ENCODE results near the gene GPR176. TPM values are rescaled to one million over a fixed set of nuclear protein-coding genes. Genes with fewer than 3 reads are reported as not detected.
A peak's percentile ranks its signal among the peaks of the same experiment; 100 is the strongest.

The GPR176 gene
- total RNA-seq, 2 experiments from 2014 or later = 0.12 TPM; not detected in 1

DNA sequence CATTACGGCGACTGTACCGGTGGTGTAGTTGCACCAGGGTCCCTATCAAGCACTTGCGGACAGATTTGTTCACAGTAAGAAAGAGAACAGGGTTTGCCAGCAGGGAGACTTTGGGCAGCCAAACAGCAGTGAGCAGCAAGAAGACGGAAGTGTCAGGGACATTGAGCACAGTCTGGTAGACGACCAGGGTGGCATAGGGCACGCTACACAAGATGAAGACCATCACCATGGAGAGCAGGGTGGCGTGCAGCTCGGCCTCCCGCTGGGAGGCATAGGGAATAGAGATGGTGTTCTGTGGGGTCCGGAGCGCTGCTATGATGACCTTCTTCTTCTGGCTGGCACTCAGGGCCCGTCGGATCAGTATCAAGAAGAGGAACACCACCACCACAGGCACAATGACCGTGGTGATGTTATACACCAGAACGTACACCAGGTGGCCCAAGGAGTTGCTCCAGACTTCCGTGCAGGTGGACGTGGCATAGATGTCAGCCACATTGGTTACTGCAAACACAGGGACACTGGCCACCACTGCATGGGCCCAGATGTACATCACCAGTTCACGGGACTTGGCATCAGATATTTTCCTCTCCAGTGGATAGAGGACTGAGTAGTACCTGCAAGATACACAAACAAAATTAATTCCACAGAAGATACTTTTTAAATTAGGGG, 118.3 kb downstream of the GPR176 start:
- Mint-ChIP-seq H3K27me3 (peaks cover 23% of the 10 kb centered on the region), H3K9me3 (no peaks in the 10 kb centered on the region), H3K27ac (no peak overlapping the region)

DNA sequence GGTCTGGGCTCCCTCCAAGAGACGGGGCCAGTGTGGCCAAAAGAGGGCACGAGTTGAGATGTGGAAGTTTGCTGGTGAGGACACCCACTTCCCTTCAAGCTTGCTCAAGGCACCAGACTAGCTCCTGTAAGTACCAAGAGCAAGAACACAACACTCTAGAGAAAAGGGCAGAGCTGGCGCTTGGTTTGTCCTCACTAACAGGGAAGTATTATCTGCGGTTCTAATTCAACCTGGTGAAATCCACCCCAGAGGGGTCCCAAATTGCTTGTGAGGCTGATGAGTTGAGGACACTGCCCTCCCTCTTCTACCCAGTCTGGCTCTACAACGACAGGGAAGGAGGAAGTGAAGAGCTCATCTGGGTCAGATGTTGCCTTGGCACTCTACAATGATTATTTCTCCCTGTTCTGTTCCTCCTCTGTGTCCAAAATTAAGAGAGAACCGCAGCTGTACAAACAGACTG, 120.5 kb downstream of the GPR176 start:
- Mint-ChIP-seq H3K9me3 (no peaks in the 10 kb centered on the region), H3K27me3 (peaks cover 33% of the 10 kb centered on the region), H3K27ac (no peak overlapping the region), H3K4me3 (no peak overlapping the region), H3K36me3 (no peaks in the 10 kb centered on the region), H3K4me1 (no peaks in the 10 kb centered on the region)
- DNase-seq = no peak

More for the DNA sequence above, 118.3 kb downstream of the GPR176 start:
- peak; percentile 9 for DNase-seq
- H3K36me3 Mint-ChIP-seq = no peaks in the 10 kb centered on the region
- no peaks in the 10 kb centered on the region for H3K4me1 Mint-ChIP-seq
- H3K4me3 Mint-ChIP-seq = no peak overlapping the region

DNA sequence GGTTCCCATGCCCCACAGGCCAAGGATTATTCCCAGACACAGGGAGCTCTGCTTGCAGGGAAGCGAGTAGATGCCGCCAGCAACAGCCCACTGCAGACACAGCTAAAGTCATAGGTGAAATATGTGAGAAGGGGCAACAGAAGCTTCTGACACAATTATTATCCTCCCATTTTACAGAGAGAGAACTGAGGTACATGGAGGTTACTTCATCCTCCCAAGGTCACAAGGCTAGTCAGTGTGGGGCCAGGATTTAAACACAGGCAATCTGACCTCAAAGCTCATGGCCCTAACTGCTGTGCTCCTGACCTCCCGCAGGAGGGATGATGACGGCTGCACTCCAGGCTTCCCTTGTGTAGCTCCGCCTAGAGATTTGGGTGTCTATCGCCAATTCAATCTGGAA, 121.7 kb downstream of the GPR176 start:
- no peaks in the 10 kb centered on the region for H3K4me1 Mint-ChIP-seq
- H3K9me3 Mint-ChIP-seq = no peaks in the 10 kb centered on the region
- H3K27me3 Mint-ChIP-seq = peaks cover 37% of the 10 kb centered on the region

DNA sequence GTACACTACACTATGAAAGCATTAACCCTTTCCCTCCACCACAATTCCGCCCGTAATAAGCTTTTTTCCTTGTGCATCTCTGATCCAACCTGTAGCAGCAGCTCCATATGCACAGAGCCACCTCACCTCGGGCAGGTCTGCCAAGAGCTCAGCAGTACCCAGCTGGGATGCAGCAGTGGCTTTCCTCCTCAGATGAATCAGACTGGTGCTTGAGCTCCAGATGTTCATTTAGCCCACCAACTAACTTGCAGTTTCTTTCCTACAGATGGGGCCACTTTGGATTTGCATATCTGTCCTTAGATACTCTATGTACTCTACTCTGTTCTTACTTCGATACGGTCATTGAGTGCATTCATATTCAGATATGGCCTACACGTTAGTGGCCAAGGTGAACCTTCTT, 122.7 kb downstream of the GPR176 start:
- H3K27me3 Mint-ChIP-seq = peaks cover 44% of the 10 kb centered on the region

More for the DNA sequence above, 121.7 kb downstream of the GPR176 start:
- no peak overlapping the region for H3K4me3 Mint-ChIP-seq
- no peak for DNase-seq
- H3K27ac Mint-ChIP-seq = no peak overlapping the region
- no peaks in the 10 kb centered on the region for H3K36me3 Mint-ChIP-seq

DNA sequence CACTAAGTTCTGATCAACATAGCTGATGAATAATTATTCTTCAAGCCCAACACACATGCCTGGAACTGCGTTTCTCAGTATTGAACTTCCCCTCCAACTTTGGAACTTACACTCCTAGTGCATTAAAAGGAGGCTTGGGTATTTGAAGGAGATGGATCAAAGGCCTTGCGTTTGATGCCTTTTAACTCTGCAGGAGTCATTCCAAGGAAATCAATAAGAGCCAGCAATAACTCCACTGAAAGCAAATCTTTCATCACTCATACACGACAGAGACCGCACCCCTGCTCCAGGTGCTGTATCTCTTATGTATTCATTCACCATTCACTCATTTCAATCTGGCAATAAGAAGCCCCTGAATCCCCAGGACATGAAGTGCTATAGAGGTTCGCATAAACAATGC, 123.5 kb downstream of the GPR176 start:
- H3K27me3 Mint-ChIP-seq = peaks cover 38% of the 10 kb centered on the region
- H3K4me1 Mint-ChIP-seq = no peaks in the 10 kb centered on the region
- H3K9me3 Mint-ChIP-seq = no peaks in the 10 kb centered on the region
- H3K27ac Mint-ChIP-seq = no peak overlapping the region
- no peak for DNase-seq
- no peak overlapping the region for H3K4me3 Mint-ChIP-seq
- no peaks in the 10 kb centered on the region for H3K36me3 Mint-ChIP-seq

More for the DNA sequence above, 122.7 kb downstream of the GPR176 start:
- DNase-seq = no peak
- Mint-ChIP-seq H3K36me3 (no peaks in the 10 kb centered on the region), H3K4me3 (no peak overlapping the region), H3K9me3 (no peaks in the 10 kb centered on the region), H3K4me1 (no peaks in the 10 kb centered on the region), H3K27ac (no peak overlapping the region)

DNA sequence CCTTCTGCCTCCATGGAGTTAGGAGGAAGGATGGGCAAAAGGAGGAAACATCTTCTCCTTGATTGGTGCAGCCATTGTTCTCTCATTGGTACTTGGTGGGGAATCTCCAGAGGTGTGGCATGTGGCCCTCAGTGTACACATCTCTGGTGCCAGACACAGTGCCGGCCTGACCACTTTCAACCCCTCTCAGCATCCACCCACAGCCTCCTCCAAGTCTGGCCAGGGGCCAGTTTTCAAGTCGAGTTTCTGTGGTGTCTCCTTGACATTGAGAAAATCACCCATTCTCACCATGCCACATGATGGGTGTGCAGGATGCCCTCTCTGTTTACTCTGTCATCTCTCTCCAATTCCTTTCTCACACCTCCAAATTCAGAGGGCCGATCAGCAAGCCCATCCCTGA, 124.6 kb downstream of the GPR176 start:
- no peaks in the 10 kb centered on the region for H3K36me3 Mint-ChIP-seq
- no peaks in the 10 kb centered on the region for H3K4me1 Mint-ChIP-seq
- H3K27me3 Mint-ChIP-seq = peaks cover 32% of the 10 kb centered on the region
- no peak overlapping the region for H3K27ac Mint-ChIP-seq
- no peak overlapping the region for H3K4me3 Mint-ChIP-seq
- H3K9me3 Mint-ChIP-seq = no peaks in the 10 kb centered on the region
- no peak for DNase-seq

DNA sequence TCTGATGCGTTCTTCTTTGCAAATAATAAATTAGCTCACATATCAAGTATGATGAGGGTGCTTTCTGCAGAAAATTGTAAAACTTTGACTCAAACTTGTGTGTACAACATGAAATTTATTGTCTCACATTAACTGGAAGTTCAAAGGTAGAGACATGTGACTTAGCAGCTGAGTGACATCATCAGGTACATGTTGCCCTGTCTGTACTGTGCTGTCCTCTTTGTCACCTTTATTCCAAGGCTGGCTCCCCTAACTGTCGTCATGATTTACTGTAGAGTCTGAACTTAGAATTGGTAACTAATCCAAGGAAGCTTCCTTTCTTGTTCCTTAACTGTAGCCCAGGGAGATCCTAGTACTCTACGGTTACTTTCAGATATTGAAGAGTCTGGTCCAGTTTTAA, 125.1 kb downstream of the GPR176 start:
- H3K27ac Mint-ChIP-seq = no peak overlapping the region
- DNase-seq = no peak
- no peaks in the 10 kb centered on the region for H3K36me3 Mint-ChIP-seq
- H3K4me3 Mint-ChIP-seq = no peak overlapping the region
- H3K9me3 Mint-ChIP-seq = no peaks in the 10 kb centered on the region
- H3K4me1 Mint-ChIP-seq = no peaks in the 10 kb centered on the region
- peaks cover 28% of the 10 kb centered on the region for H3K27me3 Mint-ChIP-seq

DNA sequence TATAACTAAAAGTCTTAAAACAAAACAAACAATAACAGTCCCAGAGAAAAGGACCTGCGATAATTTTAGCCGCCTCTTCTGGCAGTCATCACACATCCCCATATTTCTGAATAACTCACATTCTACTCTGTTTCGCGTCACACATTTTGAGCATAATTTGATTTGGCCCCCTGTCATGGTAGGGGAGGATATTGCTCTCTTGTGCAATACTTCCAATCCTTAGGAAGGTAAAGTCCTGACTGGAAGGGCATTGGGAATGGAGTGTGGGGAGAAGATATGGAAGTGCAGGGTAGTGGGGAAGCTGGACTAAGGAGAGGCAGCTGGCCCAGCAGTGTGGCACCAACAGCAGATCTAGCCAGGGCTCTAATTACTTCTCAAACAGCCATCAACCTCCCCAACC, 126.1 kb downstream of the GPR176 start:
- H3K36me3 Mint-ChIP-seq = no peaks in the 10 kb centered on the region
- H3K27ac Mint-ChIP-seq = no peak overlapping the region
- peaks cover 21% of the 10 kb centered on the region for H3K27me3 Mint-ChIP-seq
- H3K4me1 Mint-ChIP-seq = no peaks in the 10 kb centered on the region
- H3K4me3 Mint-ChIP-seq = no peak overlapping the region
- no peaks in the 10 kb centered on the region for H3K9me3 Mint-ChIP-seq
- no peak for DNase-seq

DNA sequence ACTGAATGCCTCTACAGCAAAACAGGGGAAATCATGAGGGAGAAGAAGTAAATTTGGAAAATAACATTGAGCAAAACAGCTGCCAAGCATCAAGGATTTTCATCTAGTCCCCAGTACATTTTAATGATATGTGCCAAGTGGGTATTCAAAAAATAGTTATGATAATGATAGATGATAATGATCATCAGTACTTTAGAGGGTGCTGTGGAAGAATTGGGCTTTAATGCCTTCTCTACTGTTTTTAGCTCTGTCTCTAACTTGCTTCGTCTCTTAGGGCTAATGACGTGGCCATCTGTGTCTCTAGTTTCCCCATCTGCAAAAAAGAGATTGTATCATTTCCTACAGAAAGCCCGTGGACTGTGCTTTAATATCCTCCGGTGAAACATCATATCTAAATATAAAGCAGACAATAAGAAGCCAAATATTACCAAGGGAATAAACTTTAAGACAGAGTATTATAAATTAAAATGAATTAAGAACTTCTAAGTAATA, 127.2 kb downstream of the GPR176 start:
- H3K4me3 Mint-ChIP-seq = no peak overlapping the region
- no peaks in the 10 kb centered on the region for H3K36me3 Mint-ChIP-seq
- H3K4me1 Mint-ChIP-seq = peaks cover 8% of the 10 kb centered on the region
- H3K9me3 Mint-ChIP-seq = no peaks in the 10 kb centered on the region
- no peak for DNase-seq
- no peak overlapping the region for H3K27ac Mint-ChIP-seq
- H3K27me3 Mint-ChIP-seq = peaks cover 21% of the 10 kb centered on the region

DNA sequence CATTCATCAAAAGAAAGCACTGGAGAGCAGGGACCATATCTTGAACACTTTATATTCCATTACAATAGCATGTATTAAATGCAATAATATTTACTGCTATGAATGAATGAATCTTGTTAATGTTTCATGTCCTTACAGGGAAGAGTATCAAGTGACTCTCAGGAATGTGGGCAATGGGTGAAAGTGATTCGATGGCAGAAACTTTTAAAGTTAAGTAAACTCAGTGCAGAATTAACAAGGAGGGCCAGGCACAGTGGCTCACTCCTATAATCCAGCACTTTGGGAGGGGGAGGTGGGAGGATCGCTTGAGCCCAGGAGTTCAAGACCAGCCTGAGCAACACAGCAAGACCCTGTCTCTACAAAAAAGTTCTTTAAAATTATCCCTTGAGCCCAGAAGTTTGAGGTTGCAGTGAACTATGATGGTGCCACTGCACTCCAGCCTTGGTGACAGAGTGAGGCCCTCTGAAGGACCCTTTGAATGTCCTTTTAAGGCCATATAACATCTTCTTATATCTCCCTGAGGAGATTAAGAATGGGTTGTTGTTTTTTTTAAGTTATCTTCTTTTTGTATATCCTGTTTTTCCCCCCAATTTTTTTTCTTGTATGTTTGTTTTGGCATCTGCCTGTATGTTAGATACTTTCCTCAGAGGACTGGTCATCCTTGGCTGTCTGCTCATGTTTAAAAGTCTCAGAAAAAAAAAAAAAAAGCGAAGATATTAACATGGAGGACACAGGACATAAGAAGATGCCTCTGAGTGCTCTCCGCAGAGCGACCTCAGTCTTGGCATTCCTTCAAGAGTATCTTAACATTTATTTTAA, 127.8 kb downstream of the GPR176 start:
- peaks cover 21% of the 10 kb centered on the region for H3K27me3 Mint-ChIP-seq
- H3K27ac Mint-ChIP-seq = no peak overlapping the region
- H3K4me1 Mint-ChIP-seq = peaks cover 14% of the 10 kb centered on the region
- H3K36me3 Mint-ChIP-seq = no peaks in the 10 kb centered on the region
- DNase-seq = no peak
- H3K9me3 Mint-ChIP-seq = no peaks in the 10 kb centered on the region
- H3K4me3 Mint-ChIP-seq = no peak overlapping the region

DNA sequence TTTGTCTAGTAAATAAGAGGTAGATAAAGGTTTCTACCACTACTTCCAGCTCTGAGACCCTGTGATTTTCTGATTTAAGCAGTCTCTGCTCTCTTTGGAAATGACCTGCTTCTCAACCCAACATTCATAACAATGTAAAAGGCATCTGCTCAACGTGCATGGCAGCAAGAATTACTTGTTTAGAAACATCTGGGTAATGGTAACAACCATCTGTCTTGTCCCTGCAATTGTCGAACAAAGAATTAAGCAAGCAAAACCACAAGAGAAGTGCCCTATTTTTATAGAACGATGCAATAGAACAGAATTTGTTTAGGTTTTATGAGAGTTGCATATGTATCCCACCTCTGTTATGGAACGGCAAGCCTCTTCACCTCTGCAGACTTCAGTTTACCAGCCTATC, 130.3 kb downstream of the GPR176 start:
- no peak for DNase-seq
- Mint-ChIP-seq H3K36me3 (no peaks in the 10 kb centered on the region), H3K27ac (no peak overlapping the region), H3K4me3 (no peak overlapping the region), H3K4me1 (peaks cover 32% of the 10 kb centered on the region), H3K9me3 (no peaks in the 10 kb centered on the region), H3K27me3 (peaks cover 12% of the 10 kb centered on the region)

DNA sequence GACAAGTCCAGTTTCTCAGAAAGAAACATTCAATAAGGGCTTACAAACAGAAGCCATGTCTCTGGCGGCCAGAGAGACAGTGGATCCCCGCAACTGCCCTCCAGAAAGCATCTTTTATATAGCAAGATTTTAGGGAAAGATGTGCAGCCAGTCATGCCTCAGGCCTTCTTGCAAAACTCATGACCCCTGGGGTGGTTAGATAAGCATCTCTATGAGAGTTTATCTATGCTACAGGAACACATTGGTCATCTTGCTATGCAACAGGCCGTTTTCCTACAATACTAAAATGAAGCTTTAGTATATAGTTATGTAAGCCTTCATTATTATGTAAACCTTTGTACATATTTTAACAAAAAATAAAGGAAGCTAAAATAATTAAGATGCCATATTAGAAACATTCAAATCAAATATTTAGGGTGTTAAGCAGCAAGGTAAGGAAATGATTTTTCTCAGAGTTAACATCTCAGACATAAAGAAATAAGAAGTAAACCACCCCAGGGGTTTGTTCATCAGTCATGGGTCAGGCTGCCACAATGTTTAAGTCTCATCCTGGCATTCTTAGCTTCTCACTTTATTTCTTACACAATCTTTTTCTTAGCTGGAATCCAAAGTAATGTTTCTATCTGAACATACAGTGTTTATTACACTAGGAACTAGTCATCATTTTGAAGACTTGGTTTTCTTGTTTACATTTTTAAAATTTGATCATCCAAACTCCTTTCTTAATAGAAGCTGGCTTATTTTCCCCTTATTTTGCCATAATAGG, 131.1 kb downstream of the GPR176 start:
- Mint-ChIP-seq H3K9me3 (no peaks in the 10 kb centered on the region), H3K36me3 (no peaks in the 10 kb centered on the region), H3K4me3 (no peak overlapping the region), H3K27me3 (peaks cover 7% of the 10 kb centered on the region), H3K4me1 (peaks cover 37% of the 10 kb centered on the region), H3K27ac (no peak overlapping the region)
- no peak for DNase-seq

DNA sequence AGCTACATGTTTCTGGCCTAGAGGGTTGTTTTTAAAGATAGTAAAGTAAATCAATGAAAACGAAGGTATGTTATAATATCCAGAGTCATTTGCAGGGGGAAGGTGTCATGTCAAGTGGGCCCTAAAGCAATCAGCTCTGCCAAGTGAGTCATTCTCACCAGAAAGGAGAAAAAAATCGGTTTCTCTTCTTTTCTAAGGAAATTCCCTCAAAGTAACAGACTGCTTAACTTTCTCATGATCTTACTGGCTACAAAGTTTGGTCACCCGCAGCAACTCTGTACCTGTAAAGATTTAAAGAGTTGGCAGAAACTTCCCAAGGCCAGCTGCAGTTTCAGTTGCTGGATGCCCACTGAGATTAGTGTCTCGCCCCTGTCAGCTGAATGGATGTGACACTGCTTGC, 132.0 kb downstream of the GPR176 start:
- Mint-ChIP-seq H3K27ac (no peak overlapping the region), H3K4me1 (peaks cover 42% of the 10 kb centered on the region), H3K4me3 (no peak overlapping the region), H3K27me3 (peaks cover 7% of the 10 kb centered on the region), H3K36me3 (no peaks in the 10 kb centered on the region), H3K9me3 (no peaks in the 10 kb centered on the region)
- peak; percentile 6 for DNase-seq

DNA sequence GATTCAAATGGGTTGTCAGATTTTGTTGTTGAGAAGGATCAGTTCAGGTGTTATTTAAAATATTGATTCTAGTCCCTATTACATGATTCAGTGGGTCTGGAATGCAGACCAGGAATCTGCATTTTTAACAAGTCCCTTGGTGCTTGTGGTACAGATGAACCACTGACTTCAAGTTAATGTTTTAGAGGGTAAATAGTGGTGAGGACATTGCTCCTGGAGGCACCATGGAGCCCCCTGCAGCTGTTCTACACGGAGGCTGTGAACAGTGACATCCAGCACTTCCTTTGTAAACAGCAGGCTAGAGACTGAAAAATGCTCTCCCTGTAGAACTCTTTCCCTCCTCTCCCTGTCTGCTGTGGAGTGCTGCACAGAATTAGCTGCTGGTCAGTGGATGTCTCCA, 132.6 kb downstream of the GPR176 start:
- H3K36me3 Mint-ChIP-seq = no peaks in the 10 kb centered on the region
- DNase-seq = no peak
- peak overlapping the region; percentile 35 for H3K4me3 Mint-ChIP-seq
- peaks cover under 1% of the 10 kb centered on the region for H3K27me3 Mint-ChIP-seq
- H3K4me1 Mint-ChIP-seq = peaks cover 42% of the 10 kb centered on the region
- no peak overlapping the region for H3K27ac Mint-ChIP-seq
- no peaks in the 10 kb centered on the region for H3K9me3 Mint-ChIP-seq

DNA sequence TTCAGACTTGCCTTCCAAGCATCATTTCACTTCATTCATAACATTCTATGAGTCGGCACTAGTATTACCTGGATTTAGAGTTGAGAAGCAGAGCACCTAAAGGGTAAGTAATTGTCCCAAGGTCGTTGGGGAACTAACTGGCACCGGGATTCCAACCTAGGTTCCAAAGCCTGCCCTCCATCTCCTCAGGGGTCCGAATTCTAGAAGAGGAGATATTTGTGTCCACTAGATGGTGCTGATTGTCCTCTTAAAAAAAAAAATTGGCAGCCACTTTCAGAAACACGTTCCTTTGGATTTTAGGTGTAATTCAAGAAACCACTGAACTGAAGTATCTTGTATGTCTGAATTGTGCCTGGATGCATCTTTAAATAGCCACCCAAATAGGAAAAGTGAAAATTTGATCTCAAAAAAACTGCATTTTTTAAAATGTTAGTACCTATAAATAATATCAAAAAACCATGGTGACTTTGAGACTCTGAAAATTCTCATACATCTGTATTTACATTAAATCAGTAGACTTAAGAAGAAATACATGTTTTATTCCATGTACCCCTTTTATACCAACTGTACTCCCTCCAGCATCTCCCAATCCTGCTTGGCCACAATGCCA, 133.5 kb downstream of the GPR176 start:
- no peak overlapping the region for H3K4me3 Mint-ChIP-seq
- DNase-seq = no peak
- H3K9me3 Mint-ChIP-seq = no peaks in the 10 kb centered on the region
- H3K27me3 Mint-ChIP-seq = no peaks in the 10 kb centered on the region
- H3K36me3 Mint-ChIP-seq = no peaks in the 10 kb centered on the region
- H3K4me1 Mint-ChIP-seq = peaks cover 48% of the 10 kb centered on the region
- H3K27ac Mint-ChIP-seq = no peak overlapping the region

Data from activated naive CD8-positive, alpha-beta T cell treated with anti-CD3 and anti-CD28 coated beads for 36 hours (primary cell).